Caco-2 (cell line): ENCODE measurements around the gene EBF3. TPM values are rescaled to one million over a fixed set of nuclear protein-coding genes. Genes with fewer than 3 reads are reported as not detected.
"Not testable (repeated sequence)": the region's sequence is repeated elsewhere in the genome, so short reads cannot be mapped to it uniquely, and the experiment has no call there.

ENCODE experiments used
- BruUV-seq: library from RNA; stranded (reverse); fragments of 400-500 nt; replicated peaks from 2 replicates; lab custom pipeline; 2021; lab: Mats Ljungman, UMichigan
- CTCF ChIA-PET: fragments of 300-600 bp; sonication (Branson Sonifier 250); formaldehyde crosslinking; loops from one replicate; lab custom pipeline; 2022; ENCODE audit warnings: antibody characterized with exemption; lab: Charles Lee
- POLR2A ChIA-PET: fragments of 300-600 bp; sonication (Branson Sonifier 250); formaldehyde crosslinking; loops from one replicate; lab custom pipeline; 2022; ENCODE audit warnings: antibody characterized with exemption; lab: Charles Lee
- DNase-seq, 2 experiments: peaks; one replicate each; pipeline versions ENCODE4 v3.0.0 to v3.0.0-alpha.2; 2020 to 2022
- H3K27me3 ChIP-seq: replicated peaks from 2 replicates; pipeline ENCODE4 v1.6.0; 2011; ENCODE audit warnings: low read length; ENCODE audit not compliant: control insufficient read depth, insufficient read depth
- H3K36me3 ChIP-seq: 2 replicates; pipeline ENCODE4 v1.5.1; 2011; ENCODE audit warnings: low read length; ENCODE audit not compliant: control insufficient read depth, insufficient read depth
- H3K4me1 ChIP-seq: fragments of 250-450 bp; sonication (Bioruptor Pico); 2 replicates; pipeline ENCODE4 v1.5.1; 2020; ENCODE audit warnings: mild to moderate bottlenecking
- H3K4me3 ChIP-seq: 2 replicates; pipeline ENCODE4 v1.5.1; 2011; ENCODE audit warnings: low read depth, mild to moderate bottlenecking, control low read depth, low read length
- H3K9me3 ChIP-seq: fragments of 250-450 bp; sonication (Bioruptor Pico); 2 replicates; pipeline ENCODE4 v1.5.1; 2020; ENCODE audit warnings: mild to moderate bottlenecking, moderate library complexity
- H3K27ac Mint-ChIP-seq: one replicate; pipeline ENCODE4 v1.8.0; 2022; ENCODE audit warnings: mixed read lengths; ENCODE audit not compliant: unreplicated experiment
- H3K27me3 Mint-ChIP-seq: one replicate; pipeline ENCODE4 v1.8.0; 2022; ENCODE audit warnings: mixed read lengths; ENCODE audit not compliant: insufficient read depth, unreplicated experiment
- H3K36me3 Mint-ChIP-seq: one replicate; pipeline ENCODE4 v1.8.0; 2022; ENCODE audit warnings: mild to moderate bottlenecking, mixed read lengths; ENCODE audit not compliant: insufficient read depth, unreplicated experiment
- H3K4me1 Mint-ChIP-seq: one replicate; pipeline ENCODE4 v1.8.0; 2022; ENCODE audit warnings: low read depth, mixed read lengths; ENCODE audit not compliant: unreplicated experiment
- H3K4me3 Mint-ChIP-seq: one replicate; pipeline ENCODE4 v1.8.0; 2022; ENCODE audit warnings: mild to moderate bottlenecking, moderate library complexity, mixed read lengths; ENCODE audit not compliant: unreplicated experiment
- H3K9me3 Mint-ChIP-seq: one replicate; pipeline ENCODE4 v1.8.0; 2022; ENCODE audit warnings: mixed read lengths; ENCODE audit not compliant: unreplicated experiment
- CTCF ChIP-seq, 2 experiments: fragments of 200-600 bp in 1 of 2; IDR thresholded peaks; 1 replicate in 1 of 2; 2 replicates in 1 of 2; pipeline versions ENCODE4 v1.5.1 to v1.8.0; 2011 to 2022; ENCODE audit warnings: antibody characterized with exemption in 1 of 2, control low read depth in 1 of 2, inconsistent platforms in 1 of 2, low read depth in 1 of 2, low read length in 1 of 2, mild to moderate bottlenecking in 1 of 2, moderate library complexity in 1 of 2; ENCODE audit not compliant: insufficient read depth in 1 of 2, severe bottlenecking in 1 of 2, unreplicated experiment in 1 of 2
- intact Hi-C: fragments of 100-400 bp; cut with micrococcal nuclease; formaldehyde crosslinking; loops from one replicate; pipeline ENCODE4 v1.10.0; 2022; ENCODE audit not compliant: unreplicated experiment
- total RNA-seq: library from RNA; stranded (reverse); gene quantifications from 2 replicates; pipeline ENCODE4 v1.2.3, GENCODE V29; 2022

The EBF3 gene
- total RNA-seq, 1 experiment from 2014 or later: 0.79 TPM

- CTCF ChIA-PET: no interaction called here
Observed at GRCh38 chr10:129921801-129922597, 42.1 kb downstream of the EBF3 start.

GRCh38 chr10:129921065-129921670, 42.9 kb downstream of the EBF3 start:
- POLR2A ChIA-PET: no interaction called here
- no peak overlapping the region for H3K4me3 ChIP-seq
- H3K9me3 ChIP-seq: no peaks in the 10 kb centered on the region
- no TSS peak for BruUV-seq
- H3K36me3 ChIP-seq: no peaks in the 10 kb centered on the region
- Mint-ChIP-seq H3K4me1 (no peaks in the 10 kb centered on the region), H3K9me3 (no peaks in the 10 kb centered on the region), H3K27me3 (peaks cover 2% of the 10 kb centered on the region), H3K4me3 (no peak overlapping the region), H3K27ac (no peak overlapping the region), H3K36me3 (no peaks in the 10 kb centered on the region)
- DNase-seq: no peak
- intact Hi-C loops: no loop called here
- H3K27me3 ChIP-seq: no peaks in the 10 kb centered on the region
- CTCF ChIA-PET: no interaction called here
- H3K4me1 ChIP-seq: no peaks in the 10 kb centered on the region
- no peak for TF ChIP-seq CTCF (IDR thresholded peaks at IDR 0.05; ENCODE audit: insufficient read depth in 1 of 2, low read depth in 1 of 2, low read length in 1 of 2, severe bottlenecking in 1 of 2, unreplicated experiment in 1 of 2)

More at GRCh38 chr10:129921801-129922597, 42.1 kb downstream of the EBF3 start:
- no peak for TF ChIP-seq CTCF (IDR thresholded peaks at IDR 0.05; ENCODE audit: insufficient read depth in 1 of 2, low read depth in 1 of 2, low read length in 1 of 2, severe bottlenecking in 1 of 2, unreplicated experiment in 1 of 2)
- Mint-ChIP-seq H3K27me3 (peaks cover 6% of the 10 kb centered on the region), H3K27ac (no peak overlapping the region), H3K36me3 (no peaks in the 10 kb centered on the region), H3K4me1 (no peaks in the 10 kb centered on the region), H3K4me3 (no peak overlapping the region), H3K9me3 (no peaks in the 10 kb centered on the region)
- Histone ChIP-seq H3K4me3 (no peak overlapping the region), H3K36me3 (no peaks in the 10 kb centered on the region), H3K27me3 (no peaks in the 10 kb centered on the region), H3K9me3 (no peaks in the 10 kb centered on the region), H3K4me1 (no peaks in the 10 kb centered on the region)
- POLR2A ChIA-PET: no interaction called here
- peak in 1 of 2 experiments; percentile 27 for DNase-seq
- BruUV-seq: no TSS peak
- intact Hi-C loops: no loop called here

- BruUV-seq, H3K27me3 Mint-ChIP-seq, H3K9me3 Mint-ChIP-seq, DNase-seq, H3K4me1 ChIP-seq, intact Hi-C loops, H3K36me3 ChIP-seq, H3K9me3 ChIP-seq, H3K4me3 ChIP-seq, H3K27ac Mint-ChIP-seq, H3K4me3 Mint-ChIP-seq, CTCF ChIA-PET, POLR2A ChIA-PET, H3K27me3 ChIP-seq, H3K4me1 Mint-ChIP-seq, H3K36me3 Mint-ChIP-seq: not testable (repeated sequence)
Observed at GRCh38 chr10:129920187-129920586, 43.9 kb downstream of the EBF3 start.
